B cell (primary cell): ENCODE measurements around the gene REEP6.

Experiments used
- EZH2 ChIP-seq: IDR thresholded peaks from 2 replicates; pipeline ENCODE4 v1.6.1; 2012; ENCODE audit warnings: borderline replicate concordance, low read depth, mild to moderate bottlenecking, moderate library complexity, low read length; ENCODE audit not compliant: insufficient read depth, poor library complexity, severe bottlenecking
- TF ChIP-seq, protein P1 (sequence below): fragments of 200-600 bp; IDR thresholded peaks from one replicate; pipeline ENCODE4 v1.8.0; 2022; ENCODE audit warnings: antibody characterized with exemption, mild to moderate bottlenecking

GRCh38 chr19:1455336-1456120 lies 35.5 kb upstream of the REEP6 start:
- TF ChIP-seq, protein P1, sequence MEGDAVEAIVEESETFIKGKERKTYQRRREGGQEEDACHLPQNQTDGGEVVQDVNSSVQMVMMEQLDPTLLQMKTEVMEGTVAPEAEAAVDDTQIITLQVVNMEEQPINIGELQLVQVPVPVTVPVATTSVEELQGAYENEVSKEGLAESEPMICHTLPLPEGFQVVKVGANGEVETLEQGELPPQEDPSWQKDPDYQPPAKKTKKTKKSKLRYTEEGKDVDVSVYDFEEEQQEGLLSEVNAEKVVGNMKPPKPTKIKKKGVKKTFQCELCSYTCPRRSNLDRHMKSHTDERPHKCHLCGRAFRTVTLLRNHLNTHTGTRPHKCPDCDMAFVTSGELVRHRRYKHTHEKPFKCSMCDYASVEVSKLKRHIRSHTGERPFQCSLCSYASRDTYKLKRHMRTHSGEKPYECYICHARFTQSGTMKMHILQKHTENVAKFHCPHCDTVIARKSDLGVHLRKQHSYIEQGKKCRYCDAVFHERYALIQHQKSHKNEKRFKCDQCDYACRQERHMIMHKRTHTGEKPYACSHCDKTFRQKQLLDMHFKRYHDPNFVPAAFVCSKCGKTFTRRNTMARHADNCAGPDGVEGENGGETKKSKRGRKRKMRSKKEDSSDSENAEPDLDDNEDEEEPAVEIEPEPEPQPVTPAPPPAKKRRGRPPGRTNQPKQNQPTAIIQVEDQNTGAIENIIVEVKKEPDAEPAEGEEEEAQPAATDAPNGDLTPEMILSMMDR = no peak
- TF ChIP-seq EZH2 = no peak
